CD4-positive, alpha-beta T cell treated with Interleukin-4 for 4 hours (primary cell): ENCODE measurements around the gene MATN1.

Experiments
- DNase-seq: peaks from one replicate; pipeline ENCODE4 v3.0.0-alpha.2; 2020

MATN1 gene

GRCh38 chr1:30757352-30758120, 34.2 kb upstream of the MATN1 start, which contains the start of gene LAPTM5:
LAPTM5 (minus strand) TSS chr1:30757774; CDS start chr1:30757745, 29 bp downstream.
- DNase-seq: peak; percentile 63

- DNase-seq: peak; percentile 89
These were observed 33.4 kb upstream of the MATN1 start for GRCh38 chr1:30756545-30757351.

- DNase-seq: no peak
These were observed 32.8 kb upstream of the MATN1 start for GRCh38 chr1:30756206-30756544.

GRCh38 chr1:30755746-30756145, 32.4 kb upstream of the MATN1 start:
- no peak for DNase-seq

GRCh38 chr1:30755334-30755733, 31.9 kb upstream of the MATN1 start:
- DNase-seq: no peak

- DNase-seq: peak; percentile 47
These were observed 31.3 kb upstream of the MATN1 start for GRCh38 chr1:30754684-30755171.

- peak; percentile 46 for DNase-seq
These were observed 30.3 kb upstream of the MATN1 start for GRCh38 chr1:30753660-30754123.

GRCh38 chr1:30753118-30753517, 29.7 kb upstream of the MATN1 start:
- DNase-seq: no peak

- DNase-seq: no peak
These were observed 29.2 kb upstream of the MATN1 start for GRCh38 chr1:30752651-30752908.

- no peak for DNase-seq
These were observed 28.7 kb upstream of the MATN1 start for GRCh38 chr1:30751830-30752650.

- no peak for DNase-seq
These were observed 27.4 kb upstream of the MATN1 start for GRCh38 chr1:30750731-30751291.

GRCh38 chr1:30749691-30750583, 26.6 kb upstream of the MATN1 start:
- peak; percentile 79 for DNase-seq

GRCh38 chr1:30748699-30749401, 25.5 kb upstream of the MATN1 start:
- peak; percentile 39 for DNase-seq

- no peak for DNase-seq
These were observed 24.8 kb upstream of the MATN1 start for GRCh38 chr1:30748098-30748698.

- DNase-seq: no peak
These were observed 23.9 kb upstream of the MATN1 start for GRCh38 chr1:30747033-30748008.

- no peak for DNase-seq
These were observed 23.0 kb upstream of the MATN1 start for GRCh38 chr1:30746212-30747032.

- no peak for DNase-seq
These were observed 22.4 kb upstream of the MATN1 start for GRCh38 chr1:30745834-30746208.

GRCh38 chr1:30745156-30745833, 21.9 kb upstream of the MATN1 start:
- no peak for DNase-seq
